Measurements from ENCODE around the gene ZNF747. TPM values are rescaled to one million over a fixed set of nuclear protein-coding genes. Genes with fewer than 3 reads are reported as not detected.
A peak's percentile ranks its signal among the peaks of the same experiment; 100 is the strongest.

Gene ZNF747
- total and polyA plus RNA-seq, 10 of the 15 experiments (the other 5 are each of a cell fraction or from before 2014, with no cell fraction given): 1.0 to 13.0 (median 7.2) TPM

- TF ChIP-seq, protein P1, sequence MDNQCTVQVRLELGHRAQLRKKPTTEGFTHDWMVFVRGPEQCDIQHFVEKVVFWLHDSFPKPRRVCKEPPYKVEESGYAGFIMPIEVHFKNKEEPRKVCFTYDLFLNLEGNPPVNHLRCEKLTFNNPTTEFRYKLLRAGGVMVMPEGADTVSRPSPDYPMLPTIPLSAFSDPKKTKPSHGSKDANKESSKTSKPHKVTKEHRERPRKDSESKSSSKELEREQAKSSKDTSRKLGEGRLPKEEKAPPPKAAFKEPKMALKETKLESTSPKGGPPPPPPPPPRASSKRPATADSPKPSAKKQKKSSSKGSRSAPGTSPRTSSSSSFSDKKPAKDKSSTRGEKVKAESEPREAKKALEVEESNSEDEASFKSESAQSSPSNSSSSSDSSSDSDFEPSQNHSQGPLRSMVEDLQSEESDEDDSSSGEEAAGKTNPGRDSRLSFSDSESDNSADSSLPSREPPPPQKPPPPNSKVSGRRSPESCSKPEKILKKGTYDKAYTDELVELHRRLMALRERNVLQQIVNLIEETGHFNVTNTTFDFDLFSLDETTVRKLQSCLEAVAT (IDR thresholded peaks at IDR 0.05): peak; percentile 42; the same call in 1 of the 2 replicates
- TF ChIP-seq EP300 (IDR thresholded peaks at IDR 0.05; ENCODE audit: borderline replicate concordance in 1 of 2, control insufficient read depth in 1 of 2, low read depth in 2 of 2, low read length in 2 of 2) (peak in 1 of 2 experiments; percentile 8; a peak in 1 of 4 replicates), CREM (IDR thresholded peaks at IDR 0.05; ENCODE audit: low read depth) (no peak), ZNF274 (IDR thresholded peaks at IDR 0.05; ENCODE audit: insufficient read depth, insufficient read length) (no peak), JUND (IDR thresholded peaks at IDR 0.05; ENCODE audit: low read depth, low read length) (no peak), ELK1 (IDR thresholded peaks at IDR 0.05; ENCODE audit: low read depth, low read length) (no peak), PAX8 (IDR thresholded peaks at IDR 0.05) (no peak)
Measured at GRCh38 chr16:30527635-30528178, 7.0 kb downstream of the ZNF747 start (continued).
